ENCODE results near the gene P3H1.
A peak's percentile ranks its signal among the peaks of the same experiment; 100 is the strongest.
"Not testable (repeated sequence)": the region's sequence is repeated elsewhere in the genome, so short reads cannot be mapped to it uniquely, and the experiment has no call there.

P3H1 gene

DNA sequence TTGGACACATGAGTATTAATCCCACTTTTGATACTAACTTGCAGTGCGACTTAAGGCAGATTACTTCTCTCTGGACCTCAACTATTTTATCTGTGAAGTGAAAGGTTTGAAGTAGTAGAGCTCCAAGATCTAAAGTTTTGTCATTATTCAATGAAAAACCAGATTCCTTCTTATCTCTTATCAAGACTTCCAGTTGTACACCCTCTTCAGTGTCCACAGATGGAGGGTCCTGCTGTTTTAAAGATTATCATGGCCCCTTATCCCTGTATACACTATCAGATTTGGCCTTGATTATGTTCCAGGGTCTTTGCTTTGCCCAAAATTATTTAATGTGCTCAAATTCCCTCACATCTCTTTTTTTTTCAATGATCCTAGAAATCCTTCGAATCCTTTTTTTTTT, 1.3 kb upstream of the P3H1 start:
- no peak for DNase-seq

DNA sequence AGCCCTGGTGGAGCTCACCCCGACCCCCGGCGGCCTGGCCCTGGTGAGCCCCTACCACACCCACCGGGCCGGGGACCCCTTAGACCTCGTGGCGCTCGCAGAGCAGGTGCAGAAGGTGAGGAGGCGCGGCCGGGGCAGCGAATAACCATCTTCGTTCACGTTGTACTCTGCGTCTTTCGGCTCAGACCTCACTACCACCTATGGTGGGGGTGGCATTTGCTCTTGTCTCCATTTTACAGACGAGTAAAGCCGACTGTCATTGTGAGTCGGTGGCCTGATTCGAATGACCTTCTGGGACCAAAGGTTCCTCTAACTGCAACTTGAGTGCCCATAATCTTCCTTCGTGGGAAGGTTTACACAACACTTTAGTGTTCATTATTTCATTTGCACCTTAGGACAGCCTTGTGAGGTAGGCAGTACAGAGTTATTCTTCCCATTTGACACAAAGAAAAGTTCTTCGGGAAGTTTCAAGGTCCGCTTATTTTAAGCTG, 727 bp upstream of the P3H1 start:
- no peak for DNase-seq

DNA sequence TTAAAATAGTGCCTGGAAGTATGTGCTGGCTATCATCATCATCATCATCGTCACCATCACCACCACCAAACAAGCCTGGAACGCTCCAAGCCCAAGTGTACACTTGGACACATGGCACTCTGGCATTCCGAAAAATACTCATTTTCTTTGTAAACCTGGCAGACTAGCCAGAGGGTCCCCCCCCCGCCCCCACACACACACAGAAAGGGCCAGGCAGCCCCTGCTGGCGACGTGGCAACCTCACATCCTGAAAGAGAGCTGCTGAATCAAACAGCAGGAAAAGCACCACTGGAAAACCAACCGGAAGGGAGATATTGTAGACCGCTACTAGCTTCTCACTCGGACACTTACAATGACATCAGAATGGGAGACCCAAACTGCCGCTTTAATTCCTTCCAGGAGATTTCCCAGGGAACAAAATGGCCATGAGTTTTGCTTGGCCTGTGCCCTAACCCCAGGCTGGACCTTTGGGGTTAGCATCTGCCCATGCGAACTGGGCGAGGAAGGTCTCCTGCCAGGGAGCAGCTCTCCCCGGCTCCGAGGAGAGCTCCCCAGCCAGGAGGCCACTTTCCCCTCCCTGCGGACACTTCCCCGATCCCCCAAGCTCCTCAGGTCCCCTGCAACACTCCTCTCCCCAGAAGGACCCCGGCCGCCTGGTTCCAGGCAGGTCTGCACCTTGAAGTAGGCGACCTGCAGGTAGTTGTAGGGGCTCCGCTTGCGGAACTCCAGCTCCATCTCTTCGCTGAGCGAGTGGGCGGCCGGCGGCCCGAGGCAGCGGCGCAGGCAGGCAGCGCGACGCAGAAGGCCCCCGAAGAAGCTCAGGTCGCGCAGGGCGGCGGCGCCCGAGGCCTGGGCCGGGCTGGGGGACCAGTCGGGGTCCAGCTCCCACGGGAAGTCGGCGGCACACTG, 742 bp downstream of the P3H1 start:
- no peak for DNase-seq

DNA sequence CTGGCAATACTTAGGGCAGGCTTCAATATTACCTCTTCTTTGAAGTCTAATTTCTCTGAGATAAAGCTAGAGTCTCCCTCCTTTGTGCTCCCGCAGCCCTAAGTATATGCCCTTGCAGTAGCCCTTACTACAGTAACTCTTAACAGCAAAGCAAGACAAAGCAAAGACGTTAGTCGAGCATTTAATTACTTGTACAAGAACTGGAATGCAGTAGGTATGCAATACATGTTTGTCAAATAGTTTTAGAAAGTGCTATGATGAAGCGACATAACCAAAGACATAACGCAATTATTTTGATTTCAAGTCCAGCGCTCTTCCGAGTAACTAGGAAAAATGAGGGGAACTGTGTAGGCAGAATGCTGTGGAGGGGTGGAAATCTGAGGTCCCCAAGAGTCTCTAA, 1.6 kb downstream of the P3H1 start:
- no peak for DNase-seq

DNA sequence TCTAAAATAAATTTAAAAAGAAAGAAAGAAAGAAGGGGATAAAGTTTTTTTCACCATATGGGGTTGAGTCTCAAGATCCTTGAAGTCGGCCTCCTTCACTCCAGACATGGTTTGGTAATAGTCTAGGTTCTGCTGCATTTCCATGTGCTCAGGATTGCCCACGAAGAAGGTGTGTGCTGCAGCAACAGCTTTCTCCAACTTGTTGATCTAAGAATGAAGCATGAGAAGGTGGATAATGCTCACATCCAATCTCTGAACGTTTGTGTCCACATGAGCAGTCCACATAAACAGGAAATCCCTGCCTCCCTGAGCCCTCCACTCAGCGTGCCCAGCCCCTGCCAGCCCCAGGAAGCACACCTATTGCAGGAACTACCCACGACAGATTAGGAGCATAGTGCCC, 4.6 kb downstream of the P3H1 start:
- no peak for DNase-seq

DNA sequence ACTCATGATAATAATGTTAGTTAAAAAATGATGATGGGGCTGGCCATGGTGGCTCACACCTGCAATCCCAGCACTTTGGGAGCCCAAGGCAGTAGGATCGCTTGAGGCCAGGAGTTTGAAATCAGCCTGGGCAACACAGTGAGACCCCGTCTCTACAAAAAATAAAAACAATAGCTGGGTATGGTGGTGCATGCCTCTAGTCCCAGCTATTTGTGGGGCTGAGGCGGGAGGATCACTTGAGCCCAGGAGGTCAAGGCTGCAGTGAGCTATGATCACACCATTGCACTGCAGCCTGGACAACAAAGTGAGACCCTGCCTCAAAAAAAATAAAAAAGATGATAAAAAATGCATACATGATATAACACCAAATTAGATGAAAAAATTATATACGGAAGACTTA, 5.3 kb downstream of the P3H1 start:
- no peak for DNase-seq

DNA sequence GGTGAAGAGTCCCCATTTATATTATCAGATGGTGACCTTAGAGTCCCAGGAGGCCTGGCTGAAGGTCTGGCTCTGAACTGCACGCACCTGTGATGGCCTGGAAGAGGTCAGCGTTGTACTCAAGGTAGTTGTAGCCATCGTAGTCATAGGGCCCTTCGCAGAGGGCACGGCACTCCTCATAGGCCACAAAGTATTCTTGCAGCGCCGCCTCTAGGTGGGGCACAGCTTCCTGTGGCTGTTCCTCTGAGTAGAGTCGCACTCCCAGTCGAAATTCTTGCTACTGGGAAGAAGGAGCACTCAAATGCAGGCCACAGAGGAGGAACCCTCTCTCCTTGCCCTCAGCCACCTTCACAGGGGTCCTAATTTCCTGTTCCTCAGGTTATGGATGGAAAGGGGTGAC, 7.7 kb downstream of the P3H1 start:
- no peak for DNase-seq

DNA sequence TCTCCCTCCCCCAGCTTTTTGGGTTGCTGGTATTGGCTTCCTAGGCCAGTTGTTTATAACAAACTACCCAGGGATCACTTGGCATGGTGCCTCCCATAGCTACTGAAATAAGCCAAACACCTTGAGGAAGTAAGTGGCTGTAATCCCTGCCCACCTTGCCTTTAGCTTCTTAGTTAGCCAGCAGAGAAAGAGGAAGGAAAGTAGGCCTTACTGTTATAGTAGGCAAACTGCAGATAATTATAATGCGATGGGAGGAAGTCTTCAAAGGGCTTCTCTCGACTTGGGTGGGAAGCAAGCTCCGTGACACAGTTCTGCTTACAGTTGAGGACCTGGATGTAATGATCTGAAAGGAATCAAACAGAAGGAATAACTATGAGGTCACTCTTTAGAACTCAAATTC, 8.2 kb downstream of the P3H1 start:
- DNase-seq: no peak

DNA sequence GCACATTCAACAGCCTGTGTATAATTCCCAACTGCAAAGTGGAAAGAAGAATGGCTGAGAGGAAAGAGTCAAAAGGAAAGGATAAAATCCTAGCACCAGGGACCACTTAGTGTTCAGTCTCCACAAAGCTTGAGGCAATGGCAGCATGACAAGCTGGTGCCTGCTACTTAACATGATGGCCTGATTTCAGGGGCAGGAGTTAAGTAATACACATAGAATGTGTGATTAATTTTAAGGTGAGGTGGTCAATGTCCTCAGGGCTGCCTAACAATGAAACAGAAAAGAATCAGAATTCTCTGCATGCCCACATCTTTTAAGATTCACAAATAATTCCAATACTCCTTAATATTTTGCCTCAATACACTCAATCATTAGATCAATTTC, 8.9 kb downstream of the P3H1 start:
- DNase-seq: no peak

DNA sequence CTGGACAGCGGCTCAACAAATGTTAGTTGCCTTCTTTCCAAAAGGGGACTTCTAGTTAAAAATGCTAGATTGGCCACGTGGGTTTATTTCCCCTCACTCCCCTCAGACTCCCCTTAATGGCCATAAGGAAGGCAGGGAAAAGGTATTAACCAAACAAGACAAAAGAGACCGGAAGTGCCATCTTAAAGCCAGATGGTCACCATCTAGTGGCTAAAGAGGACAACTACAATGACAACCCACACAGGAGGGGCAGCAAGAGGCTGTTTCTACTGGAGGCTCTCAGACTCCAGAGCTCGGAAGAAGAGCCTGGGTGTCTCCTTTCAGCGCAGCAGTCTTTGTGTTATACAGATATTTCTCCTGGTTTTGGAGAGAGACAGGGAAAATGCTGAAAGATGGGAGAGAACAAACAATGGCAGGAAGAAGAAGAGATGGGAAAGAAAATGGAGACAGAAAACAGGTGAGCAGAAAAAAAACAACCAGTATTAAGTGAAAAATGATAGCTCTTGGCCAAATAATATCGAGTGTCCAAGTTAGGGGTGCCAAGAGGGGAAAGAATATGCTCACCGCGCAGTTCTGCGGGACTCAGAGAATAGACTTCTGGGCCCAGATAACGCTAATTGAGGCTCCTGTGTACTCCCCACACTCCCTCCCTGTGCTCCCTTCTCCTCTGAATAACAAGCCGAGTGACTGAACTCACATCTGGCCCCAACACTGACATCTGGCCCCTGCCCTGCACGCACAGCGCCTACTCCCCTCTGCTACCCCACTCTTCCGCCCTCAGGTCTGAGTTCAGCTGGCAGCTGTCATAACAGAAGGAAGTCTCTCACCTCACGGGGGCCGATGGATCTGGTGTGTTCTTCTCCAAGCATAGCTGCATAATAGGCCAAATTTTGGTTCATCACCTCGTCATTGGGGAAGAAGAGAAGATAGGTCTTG, 9.6 kb downstream of the P3H1 start:
- no peak for DNase-seq

DNA sequence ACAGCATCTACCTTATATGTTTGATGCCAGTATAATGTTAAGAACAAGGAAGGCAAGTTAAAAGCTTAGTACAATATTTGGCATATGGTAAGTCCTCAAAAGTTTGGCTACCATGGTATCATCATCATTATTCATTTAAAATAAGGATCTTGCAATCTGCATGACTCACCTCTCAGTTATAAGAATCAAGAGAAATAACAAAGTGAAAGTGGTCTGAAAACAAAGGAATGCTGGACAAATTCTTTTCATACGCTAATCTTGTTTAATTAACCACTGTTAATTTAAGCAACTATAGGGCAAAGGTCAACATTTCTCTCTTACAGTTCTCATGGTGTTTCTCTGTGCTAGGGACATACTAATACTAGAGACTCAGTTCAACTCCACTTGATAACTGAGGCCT, 13.8 kb downstream of the P3H1 start:
- no peak for DNase-seq

DNA sequence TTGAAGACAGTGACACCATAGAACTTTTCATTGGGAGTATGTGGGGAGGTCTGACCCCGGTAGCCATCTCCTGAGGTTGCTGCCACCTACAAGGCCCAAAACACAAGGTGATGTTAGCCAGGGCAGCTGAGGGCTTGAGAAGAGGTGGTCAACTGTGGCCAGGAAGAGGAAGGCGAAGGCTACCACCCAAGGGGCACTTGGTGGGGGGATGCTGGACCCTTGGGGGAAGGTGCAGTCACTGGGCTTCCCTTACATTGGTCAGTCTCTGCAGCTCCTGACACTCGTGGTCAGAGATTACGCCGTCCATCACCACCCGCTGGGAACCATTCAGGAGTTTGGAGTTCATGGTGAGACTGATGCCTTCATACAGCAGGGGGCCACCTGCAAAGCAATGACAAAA, 14.5 kb downstream of the P3H1 start:
- no peak for DNase-seq

DNA sequence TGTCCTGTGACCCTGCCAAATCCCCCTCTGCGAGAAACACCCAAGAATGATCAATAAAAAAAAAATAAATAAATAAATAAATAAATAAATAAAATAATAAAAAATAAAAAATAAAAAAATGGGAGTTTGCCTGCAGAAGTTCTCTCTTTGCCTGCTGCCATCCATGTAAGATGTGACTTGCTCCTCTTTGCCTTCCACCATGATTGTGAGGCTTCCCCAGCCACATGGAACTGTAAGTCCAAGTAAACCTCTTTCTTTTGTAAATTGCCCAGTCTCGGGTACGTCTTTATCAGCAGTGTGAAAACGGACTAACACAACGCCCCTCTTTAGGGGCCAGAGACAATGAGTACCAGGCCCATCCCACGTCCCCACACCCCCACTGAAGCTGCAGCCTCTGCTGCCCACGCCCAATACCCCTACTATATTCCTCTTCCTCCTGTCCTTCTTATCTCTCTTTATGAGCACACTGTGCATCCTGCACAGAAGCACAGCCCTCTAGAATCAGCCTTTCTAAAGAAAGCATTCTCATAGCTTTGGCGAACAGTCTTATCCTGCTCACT, 15.2 kb downstream of the P3H1 start:
- not testable (repeated sequence) for DNase-seq

DNA sequence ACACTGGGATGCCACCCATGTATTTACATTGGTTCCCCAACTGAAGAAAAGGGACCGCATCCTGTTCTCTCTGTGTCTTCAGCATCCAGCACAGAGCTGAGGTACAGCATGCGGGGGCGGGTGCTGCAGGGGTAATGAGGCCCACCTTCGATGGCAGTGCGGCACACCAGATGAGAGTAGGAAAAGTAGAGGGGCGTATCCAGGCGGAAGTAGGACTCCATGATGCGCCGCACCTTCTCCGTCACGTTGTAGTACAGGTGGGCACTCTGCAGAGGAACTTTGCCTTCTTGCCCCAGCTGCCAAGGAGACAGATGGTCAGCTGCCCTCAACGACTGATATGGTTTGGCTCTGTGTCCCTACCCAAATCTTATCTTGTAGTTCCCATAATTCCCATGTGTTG, 16.8 kb downstream of the P3H1 start:
- DNase-seq: no peak

DNA sequence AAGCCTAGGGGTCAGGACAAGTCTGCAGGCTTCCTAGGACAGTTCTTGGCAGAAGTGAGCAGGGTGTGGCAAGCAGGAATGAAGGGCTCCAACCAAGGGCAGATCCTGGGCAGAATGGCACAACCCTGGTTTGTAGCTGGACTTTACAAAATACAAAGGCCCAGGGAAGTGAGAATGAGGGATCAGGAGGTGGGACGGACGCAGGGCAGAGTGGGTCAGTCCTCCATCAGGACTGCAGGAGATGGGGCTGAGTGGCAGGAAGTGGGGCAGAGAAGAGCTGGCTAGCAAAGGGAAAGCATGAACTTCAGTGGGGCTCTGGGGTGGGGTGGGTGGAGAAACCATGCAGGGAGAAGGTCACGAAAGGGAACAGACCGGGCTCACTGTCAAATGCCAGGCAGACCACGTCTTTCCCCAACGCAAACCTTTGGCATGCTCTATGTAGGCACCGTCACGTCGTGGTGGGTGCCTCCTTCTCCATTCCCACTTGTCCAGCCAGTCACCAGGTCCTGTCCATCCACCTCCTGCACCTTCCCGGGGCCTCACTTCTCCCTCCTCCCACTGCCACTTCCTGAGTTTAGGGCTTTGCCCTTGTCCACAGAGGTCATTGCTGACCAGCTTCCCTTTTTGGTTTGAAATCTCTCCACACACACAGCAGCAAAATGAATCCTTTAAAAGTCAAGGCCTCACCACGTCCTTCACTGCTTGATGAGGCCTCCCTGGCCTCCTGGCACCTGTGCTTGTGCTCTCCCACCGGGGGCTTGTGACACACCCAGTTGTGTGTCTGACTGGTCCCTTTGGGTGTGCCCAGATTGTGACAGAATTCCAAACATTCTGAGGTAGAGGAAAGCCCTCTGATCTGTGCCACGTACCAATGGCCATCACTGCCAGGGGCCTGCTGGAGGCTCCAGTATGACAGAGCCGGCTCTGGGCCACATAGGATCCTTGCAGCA, 18.1 kb downstream of the P3H1 start:
- no peak for DNase-seq

DNA sequence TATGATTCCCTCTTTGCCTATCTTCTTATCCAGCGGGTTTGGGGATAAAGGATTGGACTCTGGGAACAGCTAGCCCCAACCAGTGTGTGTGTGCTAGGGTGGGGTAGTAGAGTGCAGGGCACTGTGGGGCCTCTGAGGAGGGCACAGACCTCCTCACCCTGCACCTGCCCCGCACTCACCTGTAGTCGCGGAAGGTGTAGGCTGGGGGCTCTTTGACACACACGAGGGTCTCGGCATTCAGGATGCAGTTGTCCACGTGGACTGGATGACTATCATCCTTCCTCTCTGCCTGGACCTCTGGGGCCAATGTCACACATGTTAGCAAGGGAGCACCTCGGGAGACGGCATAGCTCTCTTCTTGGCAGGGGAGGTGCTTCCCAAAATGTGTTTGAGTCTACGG, 18.8 kb downstream of the P3H1 start:
- no peak for DNase-seq

DNA sequence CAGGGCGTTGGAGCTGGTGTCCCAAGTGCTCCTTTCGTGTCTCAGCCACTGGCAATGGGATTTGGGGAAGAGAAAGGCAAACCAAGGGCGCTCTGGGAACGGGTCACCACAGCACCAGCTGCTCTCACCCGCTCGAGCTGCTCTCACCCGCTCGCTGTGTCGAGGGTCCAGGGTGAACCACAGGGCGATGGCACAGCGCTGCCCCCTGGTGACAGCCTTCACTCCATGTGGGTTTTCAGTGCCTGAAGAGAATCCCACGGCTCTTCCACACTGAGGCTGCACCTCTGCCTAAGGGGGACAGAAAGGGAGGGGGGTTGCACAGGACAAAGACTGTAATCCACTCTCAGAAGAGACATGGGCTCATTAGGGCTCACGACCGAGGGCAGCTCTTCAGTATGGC, 19.7 kb downstream of the P3H1 start:
- peak; percentile 39 for DNase-seq

DNA sequence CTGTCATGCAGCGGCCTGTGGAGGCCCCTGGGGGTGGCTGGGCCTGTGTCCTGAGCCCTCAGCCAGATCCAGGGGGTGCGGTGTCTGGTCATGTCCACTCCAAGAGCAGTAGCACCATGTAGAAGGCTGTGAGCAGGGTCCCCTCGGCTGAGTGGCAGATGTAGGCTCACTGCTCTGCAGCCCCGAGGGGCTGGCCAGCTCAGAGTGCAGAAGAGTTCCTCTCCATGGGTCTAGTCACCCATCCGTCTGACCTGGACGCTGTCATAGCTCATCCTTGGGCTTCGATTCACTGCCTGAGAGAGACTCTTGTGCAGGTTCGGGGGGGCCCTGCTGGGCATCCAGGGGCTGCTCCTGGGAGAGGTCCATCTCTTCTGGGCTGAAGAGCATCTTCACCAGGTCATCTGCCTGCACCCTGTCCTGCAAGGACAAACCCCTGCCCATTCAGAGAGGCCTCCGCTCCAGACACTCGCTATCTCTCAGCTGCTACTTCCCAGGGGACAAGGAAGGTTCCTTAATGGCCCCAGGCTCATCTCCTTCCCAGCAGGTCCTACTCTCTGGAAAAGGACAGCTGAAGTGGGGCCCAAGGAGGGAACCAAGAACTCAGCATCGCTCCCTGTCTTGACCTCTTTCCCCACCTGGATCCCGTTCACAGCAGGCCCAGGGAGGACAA, 20.3 kb downstream of the P3H1 start:
- DNase-seq: no peak

DNA sequence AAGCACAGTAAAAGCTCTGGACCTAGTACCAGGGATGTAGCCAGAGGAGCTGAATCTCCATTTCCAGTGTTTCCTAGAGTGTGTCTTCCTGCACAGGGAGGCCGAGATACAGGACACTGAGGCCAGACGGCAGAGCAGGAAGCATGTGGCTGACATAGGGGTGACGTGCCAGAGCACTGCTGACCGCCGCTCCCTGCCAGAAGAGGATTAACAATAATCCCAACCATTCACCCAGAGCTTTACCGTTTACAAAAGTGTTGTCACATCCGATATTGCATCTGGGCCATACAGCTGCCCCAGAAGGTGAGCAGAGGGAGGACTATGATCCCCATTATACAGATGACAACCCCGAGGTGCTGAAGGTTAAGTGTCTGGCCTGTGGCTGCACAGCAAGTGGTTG, 21.0 kb downstream of the P3H1 start:
- DNase-seq: no peak

DNA sequence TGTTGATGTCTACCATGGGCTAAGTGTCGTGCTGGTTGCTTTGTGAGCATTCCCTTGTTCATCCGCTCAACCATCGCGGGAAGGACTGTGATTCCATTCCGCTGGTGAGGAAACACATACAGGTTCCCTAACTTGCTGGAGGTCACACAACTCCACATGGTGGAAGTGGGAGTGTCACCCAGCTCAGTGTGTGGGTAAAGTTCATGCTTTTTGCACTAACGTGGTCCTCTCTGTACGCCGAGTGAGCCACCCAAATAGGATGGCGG, 22.7 kb downstream of the P3H1 start:
- DNase-seq: no peak

DNA sequence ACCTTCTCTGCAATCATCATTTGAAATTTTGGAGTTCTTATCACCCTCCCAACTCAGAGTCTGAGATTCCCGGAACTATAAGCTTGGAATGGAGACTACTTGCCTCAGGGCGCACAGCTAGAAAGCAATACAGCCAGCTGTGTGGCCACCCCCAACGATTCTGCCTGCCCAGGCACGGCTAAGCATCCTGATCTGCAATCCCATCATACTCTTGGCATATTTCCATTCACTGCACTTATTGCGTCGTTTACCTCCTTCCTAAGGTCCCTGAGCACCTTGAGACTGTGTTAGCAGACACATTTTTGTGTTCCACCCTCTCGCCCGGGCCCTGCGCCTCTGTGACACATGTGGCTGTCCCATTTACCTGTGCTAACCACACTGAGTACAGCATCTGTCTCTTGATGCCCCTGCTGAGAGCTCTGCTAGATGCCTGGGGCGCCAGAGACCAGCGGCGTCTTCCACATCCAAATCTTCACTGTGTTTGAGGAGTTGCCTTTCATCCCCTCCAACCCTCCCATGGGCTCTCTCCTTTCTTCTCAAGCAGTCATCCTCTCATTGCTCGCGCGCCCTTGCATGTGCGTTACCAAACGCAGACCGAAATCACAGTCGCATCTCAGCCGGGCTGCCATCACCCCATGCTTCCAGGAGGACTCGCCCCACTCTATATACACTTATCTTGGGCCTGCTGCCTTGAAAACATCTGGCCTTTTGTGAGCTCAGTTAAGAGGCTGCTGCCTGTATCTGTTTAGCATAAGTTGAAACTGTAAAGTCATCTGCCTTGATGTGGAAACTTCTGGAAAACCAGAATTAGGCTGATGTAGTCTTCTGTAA, 23.3 kb downstream of the P3H1 start:
- no peak for DNase-seq
